ENCODE data around the gene SCAPER.

The SCAPER gene

DNA sequence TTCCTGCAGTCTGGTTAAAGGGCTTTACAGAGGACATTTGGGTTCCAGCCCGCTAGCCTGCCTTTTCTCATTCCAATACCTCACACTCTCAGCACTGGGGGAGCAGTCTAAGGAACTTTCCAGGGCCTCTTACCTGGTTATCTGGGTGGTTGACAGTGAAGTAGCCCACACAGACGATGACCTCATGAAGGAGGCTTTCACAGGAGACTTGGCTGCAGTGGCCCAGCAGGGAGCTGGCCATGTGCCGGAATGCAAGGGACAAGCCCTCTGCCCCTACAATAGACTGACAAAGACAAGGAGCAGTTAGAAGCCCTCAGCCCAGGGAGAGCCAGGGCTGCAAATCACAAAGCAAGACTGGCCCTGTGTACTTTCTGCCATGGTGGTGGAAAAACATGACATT lies 529.1 kb downstream of the SCAPER start:
- Histone ChIP-seq H3K27ac (ENCODE audit: low read depth, low read length, severe bottlenecking) (peak overlapping the region; percentile 23), H3K36me3 (ENCODE audit: control insufficient read depth, insufficient read depth, low read length) (no peaks in the 10 kb centered on the region), H3K4me1 (ENCODE audit: control insufficient read depth, insufficient read depth, low read length, poor library complexity, severe bottlenecking) (peaks cover 7% of the 10 kb centered on the region), H3K9me3 (ENCODE audit: control insufficient read depth, low read length) (no peaks in the 10 kb centered on the region), H3K4me3 (ENCODE audit: extremely low read depth, insufficient read depth, low read length, poor library complexity, severe bottlenecking) (no peak overlapping the region)
- WGBS, 2 experiments (ENCODE audit: insufficient coverage in 2 of 2), result 28 to 53% methylated on average over 2 of the region's 3 CpGs

DNA sequence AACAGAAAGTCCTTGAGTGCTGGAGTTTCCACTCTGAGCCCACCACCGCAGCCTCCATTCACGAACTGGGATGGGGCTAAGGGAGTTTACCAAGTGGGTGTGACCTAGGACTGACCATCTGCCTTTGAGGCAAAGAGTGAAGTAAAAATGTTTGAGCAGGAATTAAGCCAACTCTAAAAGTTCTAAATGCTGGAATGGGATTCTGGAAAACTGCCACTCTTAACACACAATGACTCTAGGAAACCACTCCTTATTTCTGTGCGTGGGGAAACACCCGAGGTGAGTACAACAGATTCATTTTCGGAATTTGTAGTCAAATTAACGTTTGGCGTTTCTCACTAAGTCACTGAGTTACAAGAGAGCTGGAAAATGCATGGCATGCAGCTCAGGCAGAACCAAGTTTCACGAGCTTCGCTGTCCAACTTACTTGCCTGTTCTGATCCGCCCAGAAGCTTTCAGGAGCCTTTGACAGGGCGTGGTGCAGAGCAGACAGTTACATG lies 537.0 kb downstream of the SCAPER start:
- Histone ChIP-seq H3K27ac (ENCODE audit: low read depth, low read length, severe bottlenecking) (no peak overlapping the region), H3K9me3 (ENCODE audit: control insufficient read depth, low read length) (no peaks in the 10 kb centered on the region), H3K36me3 (ENCODE audit: control insufficient read depth, insufficient read depth, low read length) (no peaks in the 10 kb centered on the region), H3K4me1 (ENCODE audit: control insufficient read depth, insufficient read depth, low read length, poor library complexity, severe bottlenecking) (no peaks in the 10 kb centered on the region), H3K4me3 (ENCODE audit: extremely low read depth, insufficient read depth, low read length, poor library complexity, severe bottlenecking) (no peak overlapping the region)
- WGBS, 2 experiments (ENCODE audit: insufficient coverage in 2 of 2), result 87 to 91% methylated on average over 10 to 11 of the region's 11 CpGs

DNA sequence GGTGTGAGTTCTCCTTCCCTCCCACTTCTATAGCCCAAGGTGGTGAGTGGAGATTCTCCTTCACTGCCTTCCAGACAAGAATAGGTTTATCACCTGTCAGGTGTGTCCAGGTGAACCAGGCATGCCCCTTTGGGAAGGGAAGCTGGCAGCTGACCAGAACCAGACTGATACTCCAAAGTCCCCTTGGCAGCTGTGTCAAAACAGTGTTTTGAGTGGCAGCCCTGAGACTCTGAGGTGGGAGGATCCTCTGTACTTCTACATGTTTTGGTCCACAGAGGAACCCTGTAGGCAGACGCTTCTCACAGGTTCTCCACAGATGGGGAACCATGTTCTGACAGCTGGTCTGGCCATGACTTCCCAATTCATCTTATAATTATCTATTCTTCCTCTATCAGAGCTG lies 538.4 kb downstream of the SCAPER start:
- no peak overlapping the region for H3K4me3 ChIP-seq (ENCODE audit: extremely low read depth, insufficient read depth, low read length, poor library complexity, severe bottlenecking)
- H3K27ac ChIP-seq (ENCODE audit: low read depth, low read length, severe bottlenecking), result no peak overlapping the region
- 83 to 100% methylated on average over 1 of the region's 1 CpG for WGBS, 2 experiments (ENCODE audit: insufficient coverage in 2 of 2)
- H3K9me3 ChIP-seq (ENCODE audit: control insufficient read depth, low read length), result no peaks in the 10 kb centered on the region
- H3K36me3 ChIP-seq (ENCODE audit: control insufficient read depth, insufficient read depth, low read length), result no peaks in the 10 kb centered on the region
- no peaks in the 10 kb centered on the region for H3K4me1 ChIP-seq (ENCODE audit: control insufficient read depth, insufficient read depth, low read length, poor library complexity, severe bottlenecking)

DNA sequence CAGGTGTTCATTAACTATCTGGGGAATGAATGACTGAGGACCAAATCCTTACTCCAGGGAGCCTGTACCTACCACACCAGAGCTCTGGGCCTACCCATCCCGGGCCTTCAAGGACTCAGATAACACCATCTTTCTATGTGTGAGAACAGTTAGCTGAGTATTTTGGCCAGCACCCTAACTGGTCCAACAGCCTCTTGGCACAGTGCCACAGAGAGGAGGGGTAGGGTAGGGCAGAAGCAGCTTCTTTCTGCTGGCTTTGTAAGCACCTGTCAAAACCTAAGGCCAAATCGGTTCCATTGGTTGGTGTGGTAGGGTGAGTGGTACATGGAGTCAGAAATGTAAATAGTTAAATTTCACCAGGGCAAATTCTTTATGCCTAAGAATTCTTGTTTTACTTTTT lies 541.9 kb downstream of the SCAPER start:
- Histone ChIP-seq H3K4me3 (ENCODE audit: extremely low read depth, insufficient read depth, low read length, poor library complexity, severe bottlenecking) (no peak overlapping the region), H3K4me1 (ENCODE audit: control insufficient read depth, insufficient read depth, low read length, poor library complexity, severe bottlenecking) (no peaks in the 10 kb centered on the region), H3K27ac (ENCODE audit: low read depth, low read length, severe bottlenecking) (no peak overlapping the region), H3K36me3 (ENCODE audit: control insufficient read depth, insufficient read depth, low read length) (no peaks in the 10 kb centered on the region), H3K9me3 (ENCODE audit: control insufficient read depth, low read length) (no peaks in the 10 kb centered on the region)
- WGBS, 2 experiments (ENCODE audit: insufficient coverage in 2 of 2), result 86 to 100% methylated on average over 1 of the region's 2 CpGs

DNA sequence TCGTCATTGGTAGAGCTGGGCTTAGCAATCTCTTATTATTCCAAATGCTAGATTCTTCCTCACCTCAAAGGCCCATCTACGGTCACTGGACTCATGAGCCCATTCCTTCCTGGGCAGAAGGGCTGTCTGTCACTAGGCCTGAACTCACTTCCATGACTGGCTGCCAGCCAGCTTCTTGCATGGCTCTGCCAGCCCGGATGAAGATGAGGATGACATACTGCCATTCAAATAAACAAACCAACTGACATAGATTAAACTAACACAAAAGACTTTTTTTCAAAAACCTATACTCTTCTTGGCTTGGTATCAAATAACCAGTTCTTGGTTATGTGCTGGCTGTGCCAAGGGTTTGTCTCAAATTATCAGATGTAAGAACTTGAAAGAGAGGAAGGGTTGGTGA lies 544.7 kb downstream of the SCAPER start:
- Histone ChIP-seq H3K36me3 (ENCODE audit: control insufficient read depth, insufficient read depth, low read length) (no peaks in the 10 kb centered on the region), H3K4me1 (ENCODE audit: control insufficient read depth, insufficient read depth, low read length, poor library complexity, severe bottlenecking) (no peaks in the 10 kb centered on the region), H3K9me3 (ENCODE audit: control insufficient read depth, low read length) (no peaks in the 10 kb centered on the region), H3K4me3 (ENCODE audit: extremely low read depth, insufficient read depth, low read length, poor library complexity, severe bottlenecking) (no peak overlapping the region), H3K27ac (ENCODE audit: low read depth, low read length, severe bottlenecking) (no peak overlapping the region)
- 95% methylated on average over 2 to 3 of the region's 3 CpGs for WGBS, 2 experiments (ENCODE audit: insufficient coverage in 2 of 2)

DNA sequence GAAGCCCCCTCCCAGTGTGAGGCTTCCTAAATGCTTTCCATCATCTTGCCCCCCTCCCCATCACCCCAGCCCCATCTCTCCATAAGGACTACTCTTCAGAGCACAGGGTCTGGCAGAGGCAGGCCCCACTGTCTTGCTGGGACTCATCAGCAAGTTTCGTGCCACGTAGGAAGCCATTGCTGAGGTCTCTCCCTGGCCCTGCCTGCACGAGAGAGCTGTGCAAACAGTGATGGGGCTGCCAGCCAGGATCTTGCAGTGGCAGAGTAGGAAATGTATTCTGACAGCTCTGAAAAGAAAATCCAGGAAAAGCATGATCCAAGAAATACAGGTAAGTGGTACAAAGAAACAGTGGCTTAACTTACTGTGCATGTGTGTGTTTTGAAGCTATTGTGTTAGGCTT lies 546.0 kb downstream of the SCAPER start:
- Histone ChIP-seq H3K4me1 (ENCODE audit: control insufficient read depth, insufficient read depth, low read length, poor library complexity, severe bottlenecking) (no peaks in the 10 kb centered on the region), H3K4me3 (ENCODE audit: extremely low read depth, insufficient read depth, low read length, poor library complexity, severe bottlenecking) (no peak overlapping the region), H3K27ac (ENCODE audit: low read depth, low read length, severe bottlenecking) (no peak overlapping the region), H3K9me3 (ENCODE audit: control insufficient read depth, low read length) (no peaks in the 10 kb centered on the region), H3K36me3 (ENCODE audit: control insufficient read depth, insufficient read depth, low read length) (no peaks in the 10 kb centered on the region)
- WGBS, 2 experiments (ENCODE audit: insufficient coverage in 2 of 2), result 83 to 89% methylated on average over 3 of the region's 3 CpGs

DNA sequence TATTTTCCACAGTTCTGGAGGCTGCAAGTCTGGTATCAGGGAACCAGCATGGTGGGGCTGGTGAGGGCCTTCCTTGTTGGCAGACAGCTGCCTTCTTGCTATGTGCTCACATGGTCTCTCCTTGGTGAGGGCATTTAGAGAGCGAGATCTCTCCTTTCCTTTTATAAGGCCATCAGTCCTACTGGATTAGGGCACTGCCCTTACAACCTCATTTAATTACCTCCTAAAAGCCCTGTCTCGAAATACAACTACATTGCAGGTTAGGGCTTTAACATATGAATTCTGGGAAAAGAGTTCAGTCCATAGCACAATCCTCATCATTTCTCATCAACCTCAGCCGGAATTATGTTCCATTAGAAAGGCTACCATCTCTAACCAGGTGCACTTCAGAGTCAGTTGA lies 546.7 kb downstream of the SCAPER start:
- Histone ChIP-seq H3K9me3 (ENCODE audit: control insufficient read depth, low read length) (no peaks in the 10 kb centered on the region), H3K4me3 (ENCODE audit: extremely low read depth, insufficient read depth, low read length, poor library complexity, severe bottlenecking) (no peak overlapping the region), H3K36me3 (ENCODE audit: control insufficient read depth, insufficient read depth, low read length) (no peaks in the 10 kb centered on the region), H3K4me1 (ENCODE audit: control insufficient read depth, insufficient read depth, low read length, poor library complexity, severe bottlenecking) (no peaks in the 10 kb centered on the region), H3K27ac (ENCODE audit: low read depth, low read length, severe bottlenecking) (no peak overlapping the region)
- WGBS, 2 experiments (ENCODE audit: insufficient coverage in 2 of 2), result 80 to 81% methylated on average over 1 to 3 of the region's 3 CpGs

DNA sequence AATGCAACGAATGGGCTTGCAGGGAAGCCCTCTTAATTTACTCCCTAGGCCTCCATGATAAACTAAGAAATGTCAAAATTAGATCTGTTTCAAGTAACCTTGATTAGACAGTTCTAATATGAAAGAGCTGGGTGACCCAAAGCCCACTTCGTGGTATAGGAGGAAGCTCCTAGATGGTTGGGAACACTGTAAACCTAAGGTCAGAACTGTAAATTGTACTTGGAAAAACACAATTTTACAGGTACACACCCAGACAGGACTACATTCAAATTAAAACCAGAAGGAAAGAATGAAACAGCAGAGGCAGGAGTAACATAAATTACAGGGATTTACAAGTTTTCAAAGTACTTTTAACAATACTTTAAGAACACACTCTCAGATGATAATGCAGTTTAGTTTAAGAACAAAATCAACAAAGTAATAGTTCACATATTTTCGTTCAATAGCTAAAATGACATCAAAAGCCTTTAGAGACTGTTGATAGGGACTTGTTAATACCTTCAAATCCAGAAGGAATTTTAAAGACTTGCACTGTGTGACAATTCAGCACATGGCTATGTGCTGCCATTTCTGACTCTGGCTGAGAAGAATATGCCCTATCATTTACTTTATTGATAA lies 550.2 kb downstream of the SCAPER start:
- no peaks in the 10 kb centered on the region for H3K4me1 ChIP-seq (ENCODE audit: control insufficient read depth, insufficient read depth, low read length, poor library complexity, severe bottlenecking)
- no peaks in the 10 kb centered on the region for H3K36me3 ChIP-seq (ENCODE audit: control insufficient read depth, insufficient read depth, low read length)
- H3K4me3 ChIP-seq (ENCODE audit: extremely low read depth, insufficient read depth, low read length, poor library complexity, severe bottlenecking), result no peak overlapping the region
- H3K27ac ChIP-seq (ENCODE audit: low read depth, low read length, severe bottlenecking), result no peak overlapping the region
- WGBS, 2 experiments (ENCODE audit: insufficient coverage in 2 of 2), result 100% methylated on average over 2 of the region's 3 CpGs; no CpG with 5 or more reads in 1 of the 2 experiments
- H3K9me3 ChIP-seq (ENCODE audit: control insufficient read depth, low read length), result no peaks in the 10 kb centered on the region

DNA sequence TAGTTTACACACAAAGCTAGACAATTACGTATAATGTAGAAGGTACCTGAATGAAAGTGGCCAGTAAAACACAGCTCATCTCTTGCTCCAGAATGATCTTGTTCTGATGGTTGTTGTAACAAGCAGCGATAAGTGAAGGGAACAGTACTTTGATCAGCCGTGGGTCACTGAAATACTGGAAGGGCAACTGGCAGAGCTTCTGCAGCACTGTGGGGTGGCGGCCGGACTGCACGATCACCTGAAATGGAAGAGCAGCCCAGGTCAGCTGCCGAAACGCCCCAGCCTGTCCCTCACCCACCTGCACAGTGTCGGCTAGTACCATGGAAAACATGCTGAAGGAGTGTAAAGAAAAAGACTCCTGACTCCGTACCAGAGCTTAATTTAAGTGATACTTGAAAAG lies 551.2 kb downstream of the SCAPER start:
- H3K4me3 ChIP-seq (ENCODE audit: extremely low read depth, insufficient read depth, low read length, poor library complexity, severe bottlenecking), result no peak overlapping the region
- 91 to 95% methylated on average over 6 to 9 of the region's 10 CpGs for WGBS, 2 experiments (ENCODE audit: insufficient coverage in 2 of 2)
- H3K27ac ChIP-seq (ENCODE audit: low read depth, low read length, severe bottlenecking), result no peak overlapping the region
- no peaks in the 10 kb centered on the region for H3K4me1 ChIP-seq (ENCODE audit: control insufficient read depth, insufficient read depth, low read length, poor library complexity, severe bottlenecking)
- H3K36me3 ChIP-seq (ENCODE audit: control insufficient read depth, insufficient read depth, low read length), result no peaks in the 10 kb centered on the region
- H3K9me3 ChIP-seq (ENCODE audit: control insufficient read depth, low read length), result no peaks in the 10 kb centered on the region

DNA sequence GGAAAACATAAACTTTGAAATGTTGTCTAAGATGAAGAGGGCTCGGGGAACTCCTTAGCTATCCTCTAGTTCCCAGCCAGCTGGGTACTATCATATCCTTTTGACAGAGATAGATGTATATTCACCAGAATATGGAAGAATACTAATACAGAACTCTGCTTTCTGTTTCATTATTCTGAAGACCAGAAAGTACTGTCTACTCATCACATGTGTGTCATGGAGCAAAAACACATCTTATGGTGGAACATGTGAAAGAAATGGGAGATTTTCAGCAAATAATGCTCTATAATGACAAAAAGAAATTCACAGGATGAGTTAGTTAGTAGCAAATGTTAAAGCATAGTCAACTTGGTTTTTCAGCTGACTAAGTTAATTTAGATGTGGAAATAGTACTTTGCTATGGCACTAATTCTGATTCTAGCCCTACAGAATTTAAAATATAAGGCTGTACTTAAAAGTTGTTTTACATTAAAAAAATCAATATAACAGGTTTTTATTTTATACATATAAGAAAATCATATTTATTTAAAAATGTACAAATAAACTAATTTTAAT lies 552.0 kb downstream of the SCAPER start:
- no peak overlapping the region for H3K27ac ChIP-seq (ENCODE audit: low read depth, low read length, severe bottlenecking)
- H3K4me3 ChIP-seq (ENCODE audit: extremely low read depth, insufficient read depth, low read length, poor library complexity, severe bottlenecking), result no peak overlapping the region
- H3K9me3 ChIP-seq (ENCODE audit: control insufficient read depth, low read length), result no peaks in the 10 kb centered on the region
- no peaks in the 10 kb centered on the region for H3K4me1 ChIP-seq (ENCODE audit: control insufficient read depth, insufficient read depth, low read length, poor library complexity, severe bottlenecking)
- H3K36me3 ChIP-seq (ENCODE audit: control insufficient read depth, insufficient read depth, low read length), result no peaks in the 10 kb centered on the region
- WGBS, 2 experiments (ENCODE audit: insufficient coverage in 2 of 2), result no CpG with 5 or more reads among the region's 1 CpG

DNA sequence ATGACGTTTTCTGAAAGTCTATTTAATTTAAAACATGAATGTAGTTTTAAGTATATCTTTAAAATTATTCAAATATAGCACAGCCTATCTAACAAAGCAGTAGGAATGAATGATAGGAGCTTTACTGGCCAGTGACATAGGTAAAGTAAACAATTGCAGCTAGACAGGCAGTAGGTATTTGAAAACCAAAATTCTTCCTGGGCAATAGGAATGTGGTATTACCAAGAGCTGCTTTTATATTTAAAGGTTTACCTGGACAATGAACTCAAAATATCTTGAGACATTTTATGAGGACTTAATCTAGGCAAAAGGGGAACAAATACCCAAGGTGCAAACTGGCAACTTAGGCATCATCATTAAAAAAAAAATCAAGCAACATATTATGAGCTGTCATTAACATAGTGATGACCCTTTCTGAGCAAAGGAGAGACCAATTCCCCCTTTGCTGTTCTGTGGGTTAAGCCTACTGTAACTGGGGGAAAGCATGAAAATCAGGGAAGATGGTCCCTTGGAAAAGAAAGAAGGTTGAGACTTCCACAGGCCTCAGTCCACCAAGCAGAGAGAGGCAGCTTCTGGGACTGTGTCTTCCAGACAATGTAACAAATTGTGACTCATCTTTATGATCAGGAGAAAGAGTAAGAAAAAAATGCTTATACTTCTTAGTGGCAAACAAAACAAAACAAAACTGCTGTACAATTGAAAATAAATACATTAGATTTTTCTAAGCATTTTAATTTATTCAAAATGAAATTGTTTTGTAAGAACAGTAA lies 555.7 kb downstream of the SCAPER start:
- H3K9me3 ChIP-seq (ENCODE audit: control insufficient read depth, low read length), result no peaks in the 10 kb centered on the region
- H3K36me3 ChIP-seq (ENCODE audit: control insufficient read depth, insufficient read depth, low read length), result no peaks in the 10 kb centered on the region
- no CpG with 5 or more reads among the region's 1 CpG for WGBS, 2 experiments (ENCODE audit: insufficient coverage in 2 of 2)
- no peak overlapping the region for H3K4me3 ChIP-seq (ENCODE audit: extremely low read depth, insufficient read depth, low read length, poor library complexity, severe bottlenecking)
- no peak overlapping the region for H3K27ac ChIP-seq (ENCODE audit: low read depth, low read length, severe bottlenecking)
- no peaks in the 10 kb centered on the region for H3K4me1 ChIP-seq (ENCODE audit: control insufficient read depth, insufficient read depth, low read length, poor library complexity, severe bottlenecking)

Data from mesodermal cell (in vitro differentiated cells).